DMS114 treated with DMSO at 0.1 percent for 48 hours (cell line): ENCODE data around the gene TMEM88.
"Not testable (repeated sequence)": the region's sequence is repeated elsewhere in the genome, so short reads cannot be mapped to it uniquely, and the experiment has no call there.

Experiments used
- DNase-seq: peaks from one replicate; lab custom pipeline; 2025; ENCODE audit not compliant: unreplicated experiment; lab: John Stamatoyannopoulos, UW

Gene TMEM88

GRCh38 chr17:7856011-7856810 is 1.3 kb downstream of the TMEM88 start:
- peak; percentile 35 for DNase-seq

- peak; percentile 99 for DNase-seq
Observed at GRCh38 chr17:7856811-7857712, 2.2 kb downstream of the TMEM88 start, which contains the start of gene NAA38. Gene NAA38, minus strand, starts transcription at chr17:7857559. Its CDS starts 96 bp downstream, at chr17:7857463.

GRCh38 chr17:7857713-7858521 is 3.1 kb downstream of the TMEM88 start, which contains the start of gene CYB5D1:
Gene CYB5D1, plus strand, starts transcription at chr17:7858003. Its CDS starts 132 bp downstream, at chr17:7858135.
- peak; percentile 96 for DNase-seq

GRCh38 chr17:7858522-7858810 is 3.6 kb downstream of the TMEM88 start:
- DNase-seq, result peak; percentile 36

GRCh38 chr17:7859028-7859427 is 4.2 kb downstream of the TMEM88 start:
- DNase-seq, result no peak

GRCh38 chr17:7862692-7863437 is 8.0 kb downstream of the TMEM88 start:
- no peak for DNase-seq

GRCh38 chr17:7864384-7864783 is 9.5 kb downstream of the TMEM88 start:
- DNase-seq, result not testable (repeated sequence)

GRCh38 chr17:7864995-7865650 is 10.3 kb downstream of the TMEM88 start:
- no peak for DNase-seq

GRCh38 chr17:7867881-7868329 is 13.0 kb downstream of the TMEM88 start:
- no peak for DNase-seq

- DNase-seq, result no peak
Observed at GRCh38 chr17:7873051-7873450, 18.2 kb downstream of the TMEM88 start.

GRCh38 chr17:7875804-7876370 is 21.0 kb downstream of the TMEM88 start:
- DNase-seq, result no peak

GRCh38 chr17:7878234-7878633 is 23.4 kb downstream of the TMEM88 start:
- no peak for DNase-seq

GRCh38 chr17:7880076-7880868 is 25.4 kb downstream of the TMEM88 start:
- DNase-seq, result no peak

GRCh38 chr17:7881276-7882054 is 26.6 kb downstream of the TMEM88 start:
- no peak for DNase-seq

- no peak for DNase-seq
Observed at GRCh38 chr17:7882068-7882467, 27.2 kb downstream of the TMEM88 start.

GRCh38 chr17:7882629-7883028 is 27.8 kb downstream of the TMEM88 start:
- DNase-seq, result no peak

GRCh38 chr17:7883781-7884386 is 29.0 kb downstream of the TMEM88 start:
- DNase-seq, result no peak
